K562 (cell line): ENCODE measurements around the gene KCTD16. TPM values are rescaled to one million over a fixed set of nuclear protein-coding genes. Genes with fewer than 3 reads are reported as not detected.

Experiments
- ATAC-seq: fragments of 200-7000 bp; cut with Tn5 transposase; 3 replicates; pipeline ENCODE4 v1.9.1; 2020; ENCODE audit warnings: moderate library complexity
- BruUV-seq: library from RNA; stranded (reverse); fragments of 400-500 nt; replicated peaks from 2 replicates; lab custom pipeline; 2021; lab: Mats Ljungman, UMichigan
- CTCF ChIA-PET: fragments of 300-600 bp; formaldehyde crosslinking; extraction: SDS; loops from one replicate; lab custom pipeline; 2021; ENCODE audit warnings: low intra/inter-chr PET ratio; lab: Yijun Ruan, JAX
- POLR2A ChIA-PET: fragments of 300-600, 350-650 bp; sonication (Branson Sonifier 250); formaldehyde crosslinking; extraction: SDS; loops from one replicate; lab custom pipeline; 2021; ENCODE audit warnings: antibody characterized with exemption, inconsistent platforms; lab: Yijun Ruan, JAX
- DNase-seq, 4 experiments: peaks; one replicate each; pipeline versions ENCODE4 v3.0.0 to v3.0.0-alpha.2; 2011 to 2018; ENCODE audit warnings: low spot score in 3 of 4, mixed read lengths in 3 of 4; ENCODE audit errors: extremely low read depth in 1 of 4
- FAIRE-seq: peaks from 2 replicates; lab custom pipeline; 2011; peaks lifted over from hg19 to GRCh38; lab: Jason Lieb, UNC
- H2AFZ ChIP-seq: 2 replicates; pipeline ENCODE4 v1.6.0; 2011; ENCODE audit warnings: low read depth, low read length, control low read depth, inconsistent platforms
- H3K27ac ChIP-seq: fragments of 200-600 bp; 3 replicates; pipeline ENCODE4 v1.8.0; 2011; ENCODE audit warnings: low read depth, mild to moderate bottlenecking, control low read depth, inconsistent platforms, low read length, moderate library complexity, mixed read lengths; ENCODE audit errors: extremely low read depth
- H3K27me3 ChIP-seq, 2 experiments: fragments of 300-600 bp in 1 of 2; 2 replicates in 1 of 2; 3 replicates in 1 of 2; pipeline versions ENCODE4 v1.6.0 to v1.8.0; 2011; ENCODE audit warnings: inconsistent platforms in 2 of 2, low read length in 2 of 2, mild to moderate bottlenecking in 1 of 2, mixed read lengths in 1 of 2, moderate library complexity in 1 of 2; ENCODE audit not compliant: control insufficient read depth in 2 of 2, insufficient read depth in 2 of 2
- H3K36me3 ChIP-seq: fragments of 300-600 bp; 3 replicates; pipeline ENCODE4 v1.8.0; 2011; ENCODE audit warnings: mild to moderate bottlenecking, low read length, inconsistent platforms; ENCODE audit not compliant: control insufficient read depth, insufficient read depth
- H3K4me1 ChIP-seq, 2 experiments: fragments of 200-600 bp in 1 of 2; replicated peaks in 1 of 2; 2 replicates in 1 of 2; 3 replicates in 1 of 2; pipeline versions ENCODE4 v1.5.1 to v1.8.0; 2011; ENCODE audit warnings: inconsistent platforms in 2 of 2, low read length in 2 of 2, mild to moderate bottlenecking in 1 of 2, mixed read lengths in 1 of 2, moderate library complexity in 1 of 2; ENCODE audit not compliant: control insufficient read depth in 2 of 2, insufficient read depth in 2 of 2
- H3K4me2 ChIP-seq: 2 replicates; pipeline ENCODE4 v1.6.1; 2011; ENCODE audit warnings: low read length, control low read depth, inconsistent platforms, mixed read lengths; ENCODE audit not compliant: insufficient read depth
- H3K4me3 ChIP-seq: fragments of 200-600 bp; sonication (generic), shearing (Covaris generic); 2 replicates; pipeline ENCODE4 v1.5.1; 2016; ENCODE audit warnings: control low read depth, inconsistent platforms
- H3K79me2 ChIP-seq: fragments of 200-600 bp; 3 replicates; pipeline ENCODE4 v1.8.0; 2011; ENCODE audit warnings: low read length, inconsistent platforms; ENCODE audit not compliant: control insufficient read depth, insufficient read depth
- H3K9ac ChIP-seq, 2 experiments: 2 replicates each; pipeline versions ENCODE4 v1.6.0 to v1.6.1; 2011; ENCODE audit warnings: low read depth in 2 of 2, low read length in 2 of 2, control low read depth in 1 of 2, inconsistent platforms in 1 of 2, mild to moderate bottlenecking in 1 of 2, mixed read lengths in 1 of 2; ENCODE audit not compliant: insufficient read depth in 1 of 2
- H3K9me1 ChIP-seq: one replicate; pipeline ENCODE4 v1.6.0; 2011; ENCODE audit warnings: inconsistent platforms, mild to moderate bottlenecking, low read length, moderate library complexity; ENCODE audit not compliant: control insufficient read depth, insufficient read depth
- H3K9me3 ChIP-seq: replicated peaks from 2 replicates; pipeline ENCODE4 v1.5.1; 2011; ENCODE audit warnings: low read depth, low read length, inconsistent platforms; ENCODE audit not compliant: control insufficient read depth, insufficient read depth
- H4K20me1 ChIP-seq: replicated peaks from 2 replicates; pipeline ENCODE4 v1.6.1; 2011; ENCODE audit warnings: low read length, inconsistent platforms, mixed read lengths; ENCODE audit not compliant: control insufficient read depth, insufficient read depth
- CHCHD3 ChIP-seq: fragments of 250-450 bp; sonication (Bioruptor Pico); IDR thresholded peaks from 2 replicates; pipeline ENCODE4 v2.1.2; 2022; ENCODE audit warnings: mild to moderate bottlenecking
- CREM ChIP-seq: IDR thresholded peaks from 2 replicates; pipeline ENCODE4 v1.6.1; 2014; ENCODE audit warnings: antibody characterized with exemption, low read depth
- IFI16 ChIP-seq: fragments of 250-450 bp; sonication (Bioruptor Pico); IDR thresholded peaks from 2 replicates; pipeline ENCODE4 v2.1.2; 2022; ENCODE audit warnings: mild to moderate bottlenecking, inconsistent platforms
- KAT8 ChIP-seq: fragments of 450-650 bp; IDR thresholded peaks from 2 replicates; pipeline ENCODE4 v1.6.1; 2016; ENCODE audit warnings: low read depth, mild to moderate bottlenecking
- KLF10 ChIP-seq: fragments of 250-450 bp; sonication (Bioruptor Pico); IDR thresholded peaks from 2 replicates; pipeline ENCODE4 v1.6.1; 2021; ENCODE audit warnings: matching md5 sums
- KLF16 ChIP-seq: IDR thresholded peaks from 2 replicates; pipeline ENCODE4 v1.6.1; 2016; ENCODE audit warnings: antibody characterized with exemption
- MTF1 ChIP-seq: fragments of 250-450 bp; sonication (Bioruptor Pico); IDR thresholded peaks from 2 replicates; pipeline ENCODE4 v1.9.0; 2021; ENCODE audit warnings: moderate library complexity, mild to moderate bottlenecking, inconsistent platforms, borderline replicate concordance
- NR3C1 ChIP-seq: sonication (generic); formaldehyde crosslinking; IDR thresholded peaks from 2 replicates; pipeline ENCODE4 v1.8.1; 2022; ENCODE audit warnings: missing genetic modification reagents
- PBX2 ChIP-seq, 2 experiments: IDR thresholded peaks in 1 of 2; conservative IDR thresholded peaks in 1 of 2; 2 replicates each; pipeline ENCODE4 v1.6.1; 2016; ENCODE audit warnings: low read depth in 2 of 2, mild to moderate bottlenecking in 1 of 2, missing compliant biosample characterization in 1 of 2, missing genetic modification characterization in 1 of 2, moderate library complexity in 1 of 2
- TAF1 ChIP-seq: IDR thresholded peaks from 2 replicates; pipeline ENCODE4 v1.6.1; 2011; ENCODE audit warnings: mild to moderate bottlenecking, low read length, moderate library complexity; ENCODE audit not compliant: insufficient read depth, control insufficient read depth, severe bottlenecking; ENCODE audit errors: extremely low read depth
- ZC3H4 ChIP-seq: sonication (generic); formaldehyde crosslinking; IDR thresholded peaks from 2 replicates; pipeline ENCODE4 v1.9.0; 2021; ENCODE audit warnings: missing genetic modification reagents, borderline replicate concordance
- ZNF12 ChIP-seq: sonication (generic); formaldehyde crosslinking; IDR thresholded peaks from 2 replicates; pipeline ENCODE4 v1.4.0; 2020; ENCODE audit warnings: mild to moderate bottlenecking, missing genetic modification reagents
- ZNF174 ChIP-seq: fragments of 250-450 bp; sonication (Bioruptor Pico); IDR thresholded peaks from 2 replicates; pipeline ENCODE4 v1.4.0; 2020; ENCODE audit warnings: mild to moderate bottlenecking
- WGBS: fragments of 100-300 bp; shearing (Covaris generic); methylation state at CpG from one replicate; pipeline ENCODE4 v1.1.6; 2016; ENCODE audit warnings: low coverage, mixed read lengths; ENCODE audit not compliant: insufficient coverage; ENCODE audit errors: missing lambda C conversion rate; 5-methylcytosine and 5-hydroxymethylcytosine counted together
- in situ Hi-C: fragments of 300-500 bp; cut with MboI; formaldehyde crosslinking; loops from 4 replicates; pipeline ENCODE4 v1.15.0; 2018; ENCODE audit warnings: inconsistent platforms, mixed read lengths
- intact Hi-C: fragments of 100-400 bp; cut with micrococcal nuclease; formaldehyde crosslinking; loops from 2 replicates; pipeline ENCODE4 v1.14.2; 2022
- polyA plus RNA-seq, 8 experiments: library from polyadenylated mRNA; depleted of rRNA in 4 of 8; stranded (reverse) in 5 of 8; unstranded in 3 of 8; fragments of >200 nt; fragmentation: Nextera tagmentation in 2 of 8; fragmentation: Illumina TruSeq in 1 of 8; extraction: Ambion mirVana in 2 of 8; extraction: Trizol in 1 of 8; gene quantifications; 2 replicates each; pipeline versions ENCODE4 v1.2.1 to v1.2.3, GENCODE V29; 2011 to 2014; ENCODE audit warnings: inconsistent platforms in 1 of 8, missing spikeins in 1 of 8
- total RNA-seq, 7 experiments: library from RNA; depleted of rRNA in 6 of 7; stranded (reverse); fragments of >200 nt in 6 of 7; fragmentation: Illumina TruSeq in 2 of 7; extraction: Trizol in 2 of 7; gene quantifications; 2 replicates each; pipeline versions ENCODE4 v1.2.1 to v1.2.3, GENCODE V29; 2011 to 2021; ENCODE audit warnings: low replicate concordance in 1 of 7

The KCTD16 gene
- total and polyA plus RNA-seq, 9 of the 15 experiments (the other 6 are each of a cell fraction or from before 2014, with no cell fraction given), result 0.04 TPM; not detected in 8

- Histone ChIP-seq H3K4me2 (no peak overlapping the region), H4K20me1 (no peaks in the 10 kb centered on the region), H3K9ac (no peak overlapping the region), H2AFZ (no peak overlapping the region), H3K9me1 (no peaks in the 10 kb centered on the region), H3K4me1 (no peaks in the 10 kb centered on the region)
- POLR2A ChIA-PET, result no interaction called here
- intact Hi-C loops, result no loop called here
- FAIRE-seq, result no peak
- DNase-seq, result no peak
- no peak for TF ChIP-seq CREM
- no peak for TF ChIP-seq IFI16 (CRISPR knock-in tag)
- TF ChIP-seq CHCHD3 (CRISPR knock-in tag), result no peak
- no peak for TF ChIP-seq MTF1
- no peak for TF ChIP-seq ZC3H4 (CRISPR knock-in tag)
- TF ChIP-seq ZNF174 (CRISPR knock-in tag), result no peak
- no peak for TF ChIP-seq ZNF12 (CRISPR knock-in tag)
- TF ChIP-seq NR3C1, result no peak
- TF ChIP-seq KLF10, result no peak
- TF ChIP-seq KLF16, result no peak
- TF ChIP-seq PBX2 (CRISPR knock-in tag; IDR thresholded peaks at IDR 0.05; ENCODE audit: low read depth), result no peak
- no peak for TF ChIP-seq PBX2 (tag; conservative IDR thresholded peaks at IDR 0.05; ENCODE audit: low read depth)
- no peak for TF ChIP-seq KAT8
- no peak for TF ChIP-seq TAF1
- TF ChIP-seq, all 486 proteins: peak for 0
- H3K9me3 ChIP-seq, result no peaks in the 10 kb centered on the region
- no TSS peak for BruUV-seq
- H3K4me3 ChIP-seq, result no peak overlapping the region
- ATAC-seq, result no peak
- 8% methylated on average over 2 of the region's 2 CpGs for WGBS
- no peak overlapping the region for H3K27ac ChIP-seq
- no peaks in the 10 kb centered on the region for H3K27me3 ChIP-seq
- CTCF ChIA-PET, result no interaction called here
- in situ Hi-C loops, result no loop called here
- no peaks in the 10 kb centered on the region for H3K79me2 ChIP-seq
- no peaks in the 10 kb centered on the region for H3K36me3 ChIP-seq
These were observed 118.6 kb downstream of the KCTD16 start for GRCh38 chr5:144289277-144289676.
